Measurements from ENCODE around the gene CD27. TPM values are rescaled to one million over a fixed set of nuclear protein-coding genes. Genes with fewer than 3 reads are reported as not detected.

Gene CD27
- total RNA-seq, 2 donors from 2014 or later, result 77.9 to 162 TPM

DNA sequence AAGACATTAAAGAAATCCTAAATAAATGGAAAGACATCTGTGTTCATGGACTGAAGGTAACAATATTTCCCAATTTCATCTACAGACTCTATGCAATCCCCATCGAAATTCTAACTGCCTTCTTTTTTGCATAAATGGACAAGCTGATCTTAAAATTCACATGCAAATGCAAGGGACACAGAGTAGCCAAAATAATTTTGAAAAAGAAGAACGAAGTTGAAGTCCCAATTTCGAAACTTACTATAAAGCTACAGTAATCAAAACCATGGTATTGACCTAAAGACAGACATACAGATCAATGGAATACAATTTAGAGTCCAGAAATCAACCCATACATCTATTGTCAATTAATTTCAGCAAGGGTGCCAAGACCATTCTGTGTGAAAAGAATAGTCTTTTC is 16.4 kb upstream of the CD27 start:
- DNase-seq (ENCODE audit: low spot score in 2 of 2), result no peak
- Mint-ChIP-seq H3K27ac (peak overlapping the region; percentile 98 to 100), H3K36me3 (no peaks in the 10 kb centered on the region), H3K9me3 (no peaks in the 10 kb centered on the region)
- no peak for ATAC-seq

DNA sequence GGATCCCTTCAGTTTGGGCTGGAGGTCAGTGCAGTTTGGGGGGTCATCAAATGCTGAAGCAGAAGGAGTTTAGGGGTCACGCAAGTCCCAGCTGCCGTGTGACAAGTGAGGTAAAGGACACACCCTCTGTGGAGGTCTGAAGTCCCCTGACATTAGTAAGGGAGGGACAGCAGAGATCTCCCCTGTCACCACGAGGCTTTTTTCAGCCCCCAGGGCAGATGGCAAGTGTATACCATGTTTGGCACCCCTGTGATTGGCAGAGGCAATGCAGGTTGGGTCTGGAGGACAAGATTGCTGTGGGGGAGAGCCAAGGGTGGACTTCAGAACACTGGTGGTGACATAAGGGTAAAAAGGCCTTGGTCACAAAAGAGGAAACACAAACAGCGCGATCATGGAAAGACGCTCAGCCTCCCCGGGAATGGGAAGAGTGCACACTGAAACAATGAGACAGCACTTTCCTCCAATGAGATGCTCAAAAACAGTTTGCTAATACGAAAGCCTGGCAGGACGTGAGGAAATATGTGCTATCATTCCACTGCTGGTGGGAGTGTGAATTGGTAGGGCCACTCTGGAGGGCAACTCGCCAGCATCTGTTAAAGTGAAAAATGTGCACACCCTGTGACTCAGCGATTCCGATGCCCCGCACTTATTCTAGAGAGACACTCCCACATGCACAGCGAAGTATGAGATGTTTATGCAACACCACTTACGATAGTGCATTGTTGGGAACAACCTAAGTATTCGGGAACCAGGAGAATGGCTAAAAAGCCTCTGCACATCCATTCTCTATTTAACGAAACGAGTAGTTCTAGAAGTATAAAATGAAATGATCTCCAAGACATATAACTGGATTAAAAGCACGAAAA is 14.4 kb upstream of the CD27 start:
- no peak for DNase-seq (ENCODE audit: low spot score in 2 of 2)
- no peaks in the 10 kb centered on the region for H3K36me3 Mint-ChIP-seq
- no peak for ATAC-seq
- H3K9me3 Mint-ChIP-seq, result no peaks in the 10 kb centered on the region
- peak overlapping the region; percentile 87 to 95 for H3K27ac Mint-ChIP-seq

DNA sequence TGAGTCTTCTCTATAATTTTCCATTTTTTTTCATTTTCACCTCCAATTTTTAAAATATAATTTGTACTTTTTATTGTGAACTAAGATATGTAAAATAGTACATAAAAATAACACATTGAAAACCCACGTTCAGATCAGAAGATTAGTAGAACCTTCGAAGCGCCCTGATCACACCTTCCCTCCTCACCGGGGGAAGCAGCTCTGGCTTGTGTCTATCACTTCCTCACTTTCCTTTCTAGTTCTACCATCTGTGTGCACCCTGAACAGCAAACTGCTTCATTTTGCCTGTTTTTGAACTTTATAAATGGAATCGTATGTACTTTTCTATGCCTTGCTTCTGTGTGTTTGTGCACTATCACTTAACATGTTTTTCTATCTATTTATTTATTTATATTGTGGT is 11.8 kb upstream of the CD27 start:
- DNase-seq (ENCODE audit: low spot score in 2 of 2), result no peak
- no peaks in the 10 kb centered on the region for H3K9me3 Mint-ChIP-seq
- no peak for ATAC-seq
- H3K36me3 Mint-ChIP-seq, result no peaks in the 10 kb centered on the region
- H3K27ac Mint-ChIP-seq, result peak overlapping the region; percentile 73 to 91

DNA sequence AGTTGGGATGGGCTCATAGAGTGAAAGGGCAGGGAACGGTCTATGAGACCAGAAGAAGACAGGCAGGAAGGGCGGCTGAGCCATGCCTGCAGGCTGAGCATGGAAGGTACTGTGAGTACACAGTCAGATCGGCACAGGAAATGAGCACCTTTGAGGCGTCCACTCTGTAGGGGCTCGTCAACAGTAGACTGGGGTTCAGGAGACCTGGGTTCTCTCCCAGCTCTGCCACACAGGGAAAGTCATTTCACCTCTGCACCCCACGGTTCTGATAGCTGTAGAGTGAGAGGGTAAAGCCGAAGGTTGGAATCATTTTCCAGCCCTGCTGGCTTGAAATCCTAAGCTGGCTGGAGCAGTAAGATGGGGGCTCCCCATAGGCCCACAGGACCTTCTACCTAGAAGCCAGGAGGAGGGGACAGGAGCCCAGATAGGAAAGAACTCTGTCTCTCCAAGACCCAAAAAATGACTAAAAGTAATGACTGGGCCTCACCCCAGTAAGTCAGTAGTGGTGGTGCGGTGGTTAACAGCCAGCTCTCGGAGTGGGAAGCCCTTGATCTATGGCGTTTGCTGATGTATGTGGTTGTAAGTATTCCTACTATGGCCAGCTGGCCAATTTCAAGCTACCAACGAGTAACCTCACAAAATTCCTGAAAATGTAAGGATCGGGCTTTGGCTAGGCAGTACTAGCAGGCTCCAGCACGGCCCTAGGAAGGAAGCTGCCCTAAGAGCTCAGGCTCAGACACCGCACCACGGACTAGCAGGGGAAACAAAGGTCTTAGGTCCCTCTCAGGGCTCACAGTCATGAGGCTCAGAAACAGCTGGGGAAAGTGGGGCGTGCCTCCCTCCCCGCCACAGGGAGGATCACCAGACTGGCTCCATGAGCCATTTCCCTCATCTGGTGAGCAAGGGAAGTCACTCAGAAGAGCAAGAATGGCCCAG is 10.3 kb upstream of the CD27 start:
- DNase-seq (ENCODE audit: low spot score in 2 of 2) (peak in 1 of 2 donors; percentile 69), ATAC-seq (peak; percentile 80 to 89)
- Mint-ChIP-seq H3K36me3 (no peaks in the 10 kb centered on the region), H3K27ac (peak overlapping the region; percentile 91 to 93), H3K9me3 (no peaks in the 10 kb centered on the region)

DNA sequence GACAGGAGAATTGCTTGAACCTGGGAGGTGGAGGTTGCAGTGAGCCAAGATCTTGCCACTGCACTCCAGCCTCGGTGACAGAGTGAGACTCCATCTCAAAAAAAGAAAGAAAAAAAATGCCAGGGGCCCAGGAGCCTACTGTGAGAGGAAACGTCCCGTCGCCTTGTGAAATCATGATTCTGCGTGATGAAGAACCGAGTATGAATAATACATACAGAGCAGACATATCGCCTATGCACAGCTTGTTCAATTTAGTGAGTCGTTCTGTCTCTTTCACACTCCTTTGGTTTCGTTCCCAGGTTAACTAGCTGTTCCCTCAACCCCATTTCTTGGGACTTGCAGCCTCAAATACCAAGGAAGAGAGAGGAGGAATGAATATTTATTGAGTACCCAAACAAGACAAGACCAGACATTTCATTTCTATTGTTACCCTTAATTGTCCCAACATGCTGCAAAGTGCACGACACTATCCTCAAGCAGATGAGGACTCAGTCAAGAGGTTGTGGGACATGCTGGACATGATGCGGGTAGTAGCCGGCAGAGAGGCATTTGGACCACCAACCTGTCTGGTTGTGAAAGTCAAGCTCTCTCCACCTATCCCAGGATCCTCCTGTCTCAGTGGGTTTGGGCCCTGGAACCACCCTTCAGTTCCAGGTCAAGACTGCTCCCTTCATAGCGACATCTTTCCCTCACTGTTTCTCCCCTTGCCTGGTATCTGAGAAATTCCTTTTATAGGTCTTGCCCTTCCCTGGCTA is 8.6 kb upstream of the CD27 start:
- peak in 1 of 2 donors; percentile 45 for DNase-seq (ENCODE audit: low spot score in 2 of 2)
- peak; percentile 22 to 60 for ATAC-seq
- H3K36me3 Mint-ChIP-seq, result peaks cover 0 to 3% of the 10 kb centered on the region in 2 donors
- H3K9me3 Mint-ChIP-seq, result no peaks in the 10 kb centered on the region
- H3K27ac Mint-ChIP-seq, result peak overlapping the region; percentile 7 to 25

DNA sequence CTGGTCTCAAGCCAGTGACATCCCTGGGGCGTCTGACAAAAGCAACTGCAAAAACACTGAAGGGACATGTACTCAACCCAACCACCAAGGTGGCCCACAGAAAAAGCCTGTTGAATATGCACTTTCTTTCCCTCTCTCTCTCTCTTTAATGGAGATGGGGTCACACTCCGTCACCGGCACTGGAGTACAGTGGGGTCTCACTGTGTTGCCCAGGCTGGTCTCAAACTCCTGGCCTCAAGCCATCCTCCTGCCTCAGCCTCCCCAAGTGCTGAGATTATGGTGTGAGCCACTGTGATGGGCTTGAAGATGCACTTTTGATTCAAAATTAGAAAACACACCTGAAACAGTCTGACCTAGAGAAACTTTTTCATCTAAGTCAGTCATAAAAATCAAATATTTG is 7.2 kb upstream of the CD27 start:
- Mint-ChIP-seq H3K9me3 (no peaks in the 10 kb centered on the region), H3K27ac (no peak overlapping the region), H3K36me3 (peaks cover 0 to 10% of the 10 kb centered on the region in 2 donors)
- DNase-seq (ENCODE audit: low spot score in 2 of 2), result peak in 1 of 2 donors; percentile 23
- ATAC-seq, result no peak

DNA sequence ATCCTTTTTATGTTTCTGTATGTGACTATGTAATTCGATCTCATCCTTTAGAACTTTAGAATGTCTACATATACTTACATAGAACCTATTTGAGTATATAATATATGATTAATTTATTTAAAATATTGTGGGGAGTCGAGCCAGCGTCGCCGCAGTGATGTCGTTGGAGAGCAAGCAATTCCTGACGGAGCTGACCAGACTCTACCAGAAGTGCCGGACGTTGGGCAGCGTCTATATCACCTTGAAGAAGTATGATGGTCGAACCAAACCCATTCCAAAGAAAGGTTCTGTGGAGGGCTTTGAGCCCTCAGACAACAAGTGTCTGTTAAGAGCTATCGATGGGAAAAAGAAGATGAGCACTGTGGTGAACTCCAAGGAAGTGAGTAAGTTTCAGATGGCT is 6.4 kb upstream of the CD27 start:
- DNase-seq (ENCODE audit: low spot score in 2 of 2) (peak in 1 of 2 donors; percentile 44), ATAC-seq (no peak)
- Mint-ChIP-seq H3K27ac (peak overlapping the region; percentile 46 to 86), H3K9me3 (no peaks in the 10 kb centered on the region), H3K36me3 (peaks cover 0 to 10% of the 10 kb centered on the region in 2 donors)

DNA sequence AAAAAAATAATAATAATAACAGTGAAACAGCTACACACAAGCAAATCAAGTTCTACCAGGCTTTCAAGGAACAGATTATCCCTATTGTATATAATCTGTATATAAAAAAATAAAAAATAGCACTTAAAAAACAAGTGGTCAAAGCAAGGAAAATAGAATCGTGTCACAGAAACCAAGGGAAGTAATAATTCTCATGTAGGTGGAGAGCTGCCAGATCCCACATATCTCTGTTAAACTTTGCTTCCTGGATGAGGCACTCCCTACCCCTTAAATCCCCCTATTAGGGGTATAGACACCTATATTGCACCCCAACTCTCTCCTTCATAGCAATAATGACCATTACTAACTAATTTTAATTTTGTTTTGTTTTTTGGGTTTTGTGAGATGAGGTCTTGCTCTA is 4.4 kb upstream of the CD27 start:
- peaks cover 9 to 25% of the 10 kb centered on the region in 2 donors for H3K36me3 Mint-ChIP-seq
- H3K27ac Mint-ChIP-seq, result peak overlapping the region; percentile 15 to 98
- H3K9me3 Mint-ChIP-seq, result no peaks in the 10 kb centered on the region
- DNase-seq (ENCODE audit: low spot score in 2 of 2) (no peak), ATAC-seq (no peak)

DNA sequence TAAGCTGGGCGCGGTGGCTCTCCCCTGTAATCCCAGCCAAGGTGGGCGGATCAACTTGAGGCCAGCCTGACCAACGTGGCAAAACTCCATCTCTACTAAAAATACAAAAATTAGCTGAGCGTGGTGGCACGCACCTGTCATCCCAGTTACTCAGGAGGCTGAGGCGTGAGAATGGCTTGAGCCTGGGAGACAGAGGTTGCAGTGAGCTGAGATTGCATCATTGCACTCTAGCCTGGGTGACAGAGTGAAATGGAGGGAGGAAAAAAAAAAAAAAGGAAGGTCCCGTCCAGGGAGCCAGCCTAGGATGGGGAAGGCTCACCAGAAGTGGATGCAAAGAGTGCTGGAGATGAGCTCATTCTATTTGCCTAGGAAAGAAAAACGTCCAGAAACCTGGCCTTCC is 1.9 kb upstream of the CD27 start:
- DNase-seq (ENCODE audit: low spot score in 2 of 2) (no peak), ATAC-seq (no peak)
- Mint-ChIP-seq H3K9me3 (no peaks in the 10 kb centered on the region), H3K27ac (peak overlapping the region; percentile 98 to 99), H3K36me3 (peaks cover 34 to 49% of the 10 kb centered on the region in 2 donors)

DNA sequence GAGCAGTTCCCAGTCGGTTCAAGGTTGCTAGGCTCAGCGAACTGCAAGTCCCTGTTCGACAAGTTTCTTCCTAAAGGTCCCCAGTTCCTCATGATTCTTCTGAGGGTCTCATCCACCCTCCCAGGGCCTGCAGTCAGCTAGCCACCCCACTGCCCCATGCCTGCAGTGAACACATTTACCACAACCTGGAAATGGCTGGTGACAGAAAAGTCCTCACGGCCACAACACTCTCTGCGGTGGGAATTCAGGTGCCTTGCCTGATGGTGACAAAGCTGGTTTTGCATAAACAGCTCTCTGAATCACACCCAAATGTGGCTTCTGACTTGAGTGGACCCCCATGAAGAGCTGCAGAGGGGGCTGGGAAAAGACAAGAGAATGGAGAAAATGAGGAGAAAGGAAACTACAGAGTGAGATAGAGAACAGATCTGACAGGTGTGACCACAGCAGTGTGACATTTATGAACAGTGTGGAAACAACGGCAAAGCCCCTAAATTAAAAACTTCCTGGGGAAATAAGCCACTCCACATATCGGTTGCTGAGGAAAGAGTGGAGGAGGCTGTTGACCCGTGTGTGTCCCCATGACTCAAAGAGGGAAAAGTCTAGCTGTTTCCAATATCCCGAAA is 1.3 kb upstream of the CD27 start:
- DNase-seq (ENCODE audit: low spot score in 2 of 2) (peak; percentile 64 to 73), ATAC-seq (peak; percentile 76 to 85)
- Mint-ChIP-seq H3K27ac (peak overlapping the region; percentile 98 to 99), H3K36me3 (peaks cover 40 to 55% of the 10 kb centered on the region in 2 donors), H3K9me3 (no peaks in the 10 kb centered on the region)

DNA sequence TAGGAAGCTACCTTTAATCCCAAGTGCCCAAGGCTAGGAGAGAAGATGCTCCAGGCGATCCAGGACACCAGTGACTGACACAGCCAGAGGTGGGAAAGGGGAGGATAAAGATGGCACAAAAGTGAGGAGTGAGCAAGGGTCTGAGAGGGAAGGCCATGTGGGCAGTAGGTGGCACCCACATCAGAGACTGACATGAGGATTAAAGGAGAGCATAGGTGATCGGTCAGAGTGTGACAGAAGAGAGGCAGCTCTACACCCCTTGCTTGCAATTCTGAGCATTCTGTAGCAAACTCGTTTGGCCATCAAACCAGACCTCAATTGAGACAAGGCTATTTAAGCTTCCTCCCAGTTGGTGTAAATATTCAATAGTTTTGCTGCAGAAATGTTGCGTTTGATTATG is 724 bp upstream of the CD27 start:
- DNase-seq (ENCODE audit: low spot score in 2 of 2), result no peak

DNA sequence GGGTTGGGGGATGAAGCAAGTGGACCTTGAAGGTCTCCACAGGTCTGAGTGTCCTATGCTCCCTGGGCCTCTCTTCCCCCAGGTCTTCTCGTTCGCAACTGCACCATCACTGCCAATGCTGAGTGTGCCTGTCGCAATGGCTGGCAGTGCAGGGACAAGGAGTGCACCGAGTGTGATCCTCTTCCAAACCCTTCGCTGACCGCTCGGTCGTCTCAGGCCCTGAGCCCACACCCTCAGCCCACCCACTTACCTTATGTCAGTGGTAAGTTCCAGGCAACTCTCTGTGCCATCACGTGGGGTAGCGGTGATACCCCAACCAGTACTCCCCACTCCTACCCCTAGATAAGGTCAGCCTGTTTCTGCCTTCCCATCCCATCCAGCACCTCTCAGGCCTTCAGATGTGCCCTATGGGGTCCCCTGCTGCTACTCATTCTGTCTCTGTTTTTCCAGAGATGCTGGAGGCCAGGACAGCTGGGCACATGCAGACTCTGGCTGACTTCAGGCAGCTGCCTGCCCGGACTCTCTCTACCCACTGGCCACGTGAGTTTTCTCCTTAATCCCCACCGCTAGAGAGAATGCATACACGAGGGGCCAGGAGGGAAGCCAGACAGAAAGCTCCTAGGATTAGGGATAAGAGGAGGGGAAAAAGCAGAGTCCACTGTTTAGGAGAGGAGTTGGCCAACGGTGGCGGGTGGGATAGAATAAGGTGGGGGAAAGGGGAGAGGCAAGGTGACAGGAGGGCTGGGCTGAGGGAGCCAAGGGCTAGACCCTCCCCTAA is 5.5 kb downstream of the CD27 start:
- H3K36me3 Mint-ChIP-seq, result peaks cover 85 to 88% of the 10 kb centered on the region in 2 donors
- ATAC-seq, result no peak
- H3K9me3 Mint-ChIP-seq, result no peaks in the 10 kb centered on the region
- H3K27ac Mint-ChIP-seq, result peak overlapping the region; percentile 97 to 100
- DNase-seq (ENCODE audit: low spot score in 2 of 2), result no peak

More for the DNA sequence above, 724 bp upstream of the CD27 start:
- Mint-ChIP-seq H3K9me3 (no peaks in the 10 kb centered on the region), H3K36me3 (peaks cover 40 to 55% of the 10 kb centered on the region in 2 donors), H3K27ac (peak overlapping the region; percentile 98 to 99)
- ATAC-seq, result peak; percentile 27 to 56

DNA sequence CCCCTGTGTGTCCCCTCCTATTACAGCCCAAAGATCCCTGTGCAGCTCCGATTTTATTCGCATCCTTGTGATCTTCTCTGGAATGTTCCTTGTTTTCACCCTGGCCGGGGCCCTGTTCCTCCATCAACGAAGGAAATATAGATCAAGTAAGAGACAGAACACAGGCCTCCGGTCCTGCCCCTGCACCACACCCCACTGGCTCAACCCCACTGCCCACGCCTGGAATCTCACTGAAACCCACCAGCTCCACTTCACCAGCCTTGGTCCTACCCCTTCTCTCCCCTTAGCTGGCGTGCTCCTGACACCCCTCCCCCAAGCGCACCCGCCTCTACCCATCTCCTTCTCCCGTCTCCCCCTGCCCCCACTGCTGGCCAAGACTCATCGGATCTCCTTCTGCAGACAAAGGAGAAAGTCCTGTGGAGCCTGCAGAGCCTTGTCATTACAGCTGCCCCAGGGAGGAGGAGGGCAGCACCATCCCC is 6.2 kb downstream of the CD27 start:
- H3K27ac Mint-ChIP-seq, result peak overlapping the region; percentile 97 to 100
- no peak for DNase-seq (ENCODE audit: low spot score in 2 of 2)
- peaks cover 79 to 83% of the 10 kb centered on the region in 2 donors for H3K36me3 Mint-ChIP-seq
- ATAC-seq, result peak; percentile 1 to 2
- H3K9me3 Mint-ChIP-seq, result no peaks in the 10 kb centered on the region

DNA sequence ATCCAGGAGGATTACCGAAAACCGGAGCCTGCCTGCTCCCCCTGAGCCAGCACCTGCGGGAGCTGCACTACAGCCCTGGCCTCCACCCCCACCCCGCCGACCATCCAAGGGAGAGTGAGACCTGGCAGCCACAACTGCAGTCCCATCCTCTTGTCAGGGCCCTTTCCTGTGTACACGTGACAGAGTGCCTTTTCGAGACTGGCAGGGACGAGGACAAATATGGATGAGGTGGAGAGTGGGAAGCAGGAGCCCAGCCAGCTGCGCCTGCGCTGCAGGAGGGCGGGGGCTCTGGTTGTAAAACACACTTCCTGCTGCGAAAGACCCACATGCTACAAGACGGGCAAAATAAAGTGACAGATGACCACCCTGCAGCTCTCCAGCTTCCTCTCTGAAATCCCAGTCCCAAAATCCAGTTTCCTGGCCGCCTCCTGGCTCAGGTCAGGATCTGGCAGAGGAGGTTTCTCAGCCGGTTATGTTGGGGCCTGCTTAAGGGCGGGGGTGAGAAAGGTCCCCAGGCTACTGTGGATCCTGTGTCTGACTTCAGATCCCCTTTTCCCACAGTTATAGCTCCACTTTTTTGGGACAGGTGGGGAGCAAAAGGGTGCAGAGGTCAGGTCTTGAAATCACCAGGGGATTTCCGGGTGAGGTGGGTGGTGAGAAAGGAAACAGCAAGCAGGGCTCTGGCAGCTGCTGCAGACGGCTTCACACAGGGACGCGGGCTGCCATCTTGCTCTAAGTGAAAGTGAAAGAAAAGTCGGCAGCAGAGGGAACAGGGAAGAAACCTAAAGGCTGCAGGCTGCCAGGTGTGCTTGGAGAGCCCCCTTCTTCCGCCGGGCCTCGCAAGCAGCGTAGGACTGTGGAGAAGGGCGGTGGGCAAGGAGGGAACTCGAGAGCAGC is 6.8 kb downstream of the CD27 start, which contains the start of gene TAPBPL:
Gene TAPBPL (plus strand): TSS at position 695 of the 897 bp plus-strand sequence. CDS start 207 bp downstream, outside the sequence.
- ATAC-seq (peak; percentile 74 to 86), DNase-seq (ENCODE audit: low spot score in 2 of 2) (peak; percentile 73 to 81)
- Mint-ChIP-seq H3K27ac (peak within 1 kb of the TSS; percentile 97 to 100), H3K36me3 (peaks cover 72 to 76% of the 10 kb centered on the region in 2 donors), H3K9me3 (no peaks in the 10 kb centered on the region)
